HG03108 (cell line): ENCODE data around the gene C21orf58.

Source experiments
- ATAC-seq: cut with Tn5 transposase; IDR thresholded peaks from one replicate; pipeline ENCODE4 v1.9.1; 2021; ENCODE audit warnings: moderate library complexity; ENCODE audit not compliant: unreplicated experiment

Gene C21orf58

GRCh38 chr21:46297338-46298271, 26.1 kb downstream of the C21orf58 start:
- no peak for ATAC-seq

DNA sequence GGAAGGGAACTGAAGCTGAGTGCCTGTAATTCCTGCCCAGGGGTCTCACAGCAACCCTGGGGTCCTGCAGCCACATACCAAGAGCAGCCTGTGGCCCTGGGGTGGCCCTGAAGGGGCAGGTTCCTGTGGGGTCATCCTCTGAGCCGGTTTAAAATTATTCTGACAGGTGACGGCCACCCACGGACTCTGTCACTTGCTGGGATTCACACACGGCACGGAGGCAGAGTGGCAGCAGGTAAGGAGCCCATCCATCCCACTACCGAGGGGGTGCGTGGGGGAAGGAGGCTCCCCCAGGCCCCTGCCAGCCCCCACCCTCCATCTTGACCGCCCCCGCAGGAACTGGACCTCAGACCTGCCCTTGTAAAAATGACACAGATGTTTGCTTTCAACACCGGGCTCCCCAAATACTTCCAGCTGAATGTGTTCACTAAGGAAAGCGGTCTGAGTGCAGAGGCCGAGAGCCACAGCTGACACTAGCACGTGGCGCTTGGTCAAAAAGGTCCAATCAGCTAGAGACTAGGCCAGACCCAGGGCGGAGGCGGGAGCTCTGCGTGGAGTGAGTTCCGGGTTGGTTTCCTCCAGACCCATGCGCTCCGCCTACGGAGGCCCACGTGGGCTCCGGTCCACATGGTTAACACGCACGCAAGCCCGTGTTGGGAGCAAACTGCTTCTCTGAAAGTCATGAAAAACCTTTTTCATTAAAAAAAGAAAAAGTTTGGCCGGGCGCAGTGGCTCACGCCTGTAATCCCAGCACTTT, 27.5 kb downstream of the C21orf58 start:
- ATAC-seq = peak; percentile 84

GRCh38 chr21:46295177-46295770, 28.4 kb downstream of the C21orf58 start:
- ATAC-seq = no peak

GRCh38 chr21:46294647-46295176, 29.0 kb downstream of the C21orf58 start:
- ATAC-seq = no peak

GRCh38 chr21:46291561-46291960, 32.1 kb downstream of the C21orf58 start:
- ATAC-seq = no peak

- no peak for ATAC-seq
Measured at GRCh38 chr21:46289655-46290179, 34.0 kb downstream of the C21orf58 start.

DNA sequence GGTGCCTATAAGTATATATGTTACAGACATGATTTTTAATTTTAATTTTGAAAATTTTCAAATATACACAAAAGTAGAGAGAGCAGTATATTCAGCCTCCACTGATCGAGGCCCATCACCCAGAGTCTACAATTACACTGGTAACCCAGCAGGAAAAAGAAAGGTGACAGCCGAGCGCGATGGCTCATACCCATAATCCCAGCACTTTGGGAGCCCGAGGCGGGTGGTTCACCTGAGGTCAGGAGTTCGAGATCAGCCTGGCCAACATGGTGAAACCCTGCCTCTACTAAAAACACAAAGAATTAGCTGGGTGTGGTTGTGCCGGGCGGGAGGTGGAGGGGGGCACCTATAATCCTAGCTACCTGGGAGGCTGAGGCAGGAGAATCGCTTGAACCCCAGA, 36.1 kb downstream of the C21orf58 start:
- no peak for ATAC-seq

GRCh38 chr21:46286648-46287002, 37.0 kb downstream of the C21orf58 start:
- ATAC-seq = peak; percentile 2

- peak; percentile 82 for ATAC-seq
Measured at GRCh38 chr21:46285761-46286647, 37.7 kb downstream of the C21orf58 start, which contains the start of gene YBEY. Gene YBEY (plus strand): TSS chr21:46286342. CDS start chr21:46286914, 572 bp downstream.

- ATAC-seq = no peak
Measured at GRCh38 chr21:46285206-46285661, 38.4 kb downstream of the C21orf58 start, which contains the start of gene MCM3AP. Gene MCM3AP (minus strand): TSS chr21:46285611. CDS start chr21:46285286, 325 bp downstream.

GRCh38 chr21:46284733-46285132, 38.9 kb downstream of the C21orf58 start:
- ATAC-seq = no peak

GRCh38 chr21:46284077-46284644, 39.5 kb downstream of the C21orf58 start:
- no peak for ATAC-seq

GRCh38 chr21:46274797-46275390, 48.8 kb downstream of the C21orf58 start:
- ATAC-seq = no peak

- ATAC-seq = no peak
Measured at GRCh38 chr21:46273341-46273740, 50.3 kb downstream of the C21orf58 start.

DNA sequence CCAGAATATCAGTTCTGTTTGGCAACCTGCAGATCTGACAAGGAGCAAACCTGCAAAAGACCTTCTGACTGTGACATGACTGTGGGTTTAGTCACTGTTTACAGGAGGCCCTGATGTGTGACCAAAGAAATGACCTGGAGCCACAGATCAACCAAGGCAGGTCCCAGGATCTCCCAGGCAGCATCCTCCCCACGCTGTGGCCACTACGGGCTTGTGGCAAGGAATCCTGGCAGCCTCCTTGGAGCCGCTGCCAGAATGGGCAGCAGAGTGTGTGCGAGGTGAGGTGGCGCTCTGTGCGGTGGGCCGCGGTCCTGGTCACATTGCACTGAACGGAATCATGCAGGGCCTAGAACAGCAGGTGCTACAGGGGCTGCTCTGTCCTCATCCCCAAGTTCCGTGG, 54.2 kb downstream of the C21orf58 start:
- ATAC-seq = no peak

GRCh38 chr21:46268371-46268770, 55.3 kb downstream of the C21orf58 start:
- no peak for ATAC-seq

DNA sequence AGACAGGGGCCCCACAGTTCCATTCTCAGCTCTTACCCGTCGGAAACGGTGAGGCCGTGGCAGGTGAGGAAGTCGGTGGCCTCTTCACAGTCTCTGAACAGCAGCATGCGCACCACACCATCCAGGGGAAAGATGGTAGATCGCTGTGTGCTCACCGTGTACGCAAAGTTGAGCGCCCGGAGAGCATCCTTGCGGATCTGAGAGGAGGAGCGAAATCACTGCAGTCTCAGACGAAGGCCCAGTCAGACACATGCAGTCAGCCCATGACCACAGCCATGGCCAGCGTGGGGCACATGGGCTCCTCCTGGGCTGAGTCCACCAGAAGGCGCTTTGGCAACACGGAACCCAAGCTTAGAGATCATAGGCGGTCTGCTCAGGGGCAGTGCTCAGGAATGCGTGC, 56.7 kb downstream of the C21orf58 start:
- ATAC-seq = no peak

DNA sequence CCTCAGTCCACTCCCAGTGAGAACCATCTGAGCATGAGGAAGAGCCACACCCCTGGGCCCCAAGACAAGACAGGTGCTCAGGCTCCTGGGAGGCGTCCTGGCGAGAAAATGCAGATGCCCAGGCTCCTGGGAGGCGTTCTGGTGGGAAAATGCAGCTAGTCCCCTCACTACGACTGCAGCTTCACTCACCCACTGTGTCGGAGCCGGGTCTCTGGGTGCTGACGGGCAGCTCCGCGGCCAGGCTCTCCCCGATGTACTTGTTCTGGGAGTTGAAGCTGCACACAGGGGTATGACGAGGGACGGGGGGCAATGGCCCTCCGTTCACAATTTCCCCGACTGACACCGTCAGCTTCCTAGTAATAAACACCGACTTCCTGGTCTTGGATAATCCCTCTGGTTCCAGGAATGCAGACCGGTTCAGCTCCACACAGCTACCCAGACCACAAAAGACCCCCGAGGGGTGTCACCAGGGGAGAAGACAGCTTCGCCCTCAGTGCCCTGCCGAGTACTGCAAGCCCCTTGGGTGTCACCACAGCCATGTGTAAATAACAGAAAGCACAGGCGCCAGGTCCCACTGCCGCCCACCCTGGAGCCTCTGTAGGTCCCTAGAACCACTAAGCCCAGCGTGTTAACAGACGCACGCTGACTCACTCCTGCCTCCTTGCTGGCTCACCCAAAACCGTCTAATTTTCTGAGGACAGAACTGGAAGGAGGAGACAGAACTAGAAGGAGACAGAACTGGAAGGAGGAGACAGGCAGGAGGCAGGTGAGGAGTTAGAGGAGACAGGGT, 57.7 kb downstream of the C21orf58 start:
- ATAC-seq = no peak
